Mesothelial cell of epicardium (in vitro differentiated cells): Measurements from ENCODE around the gene POLRMT. TPM values are rescaled to one million over a fixed set of nuclear protein-coding genes. Genes with fewer than 3 reads are reported as not detected.

ENCODE experiments used
- DNase-seq, 2 experiments: peaks; one replicate each; pipeline ENCODE4 v3.0.0; 2021; ENCODE audit warnings: low spot score in 2 of 2; ENCODE audit not compliant: unreplicated experiment in 2 of 2
- H3K27ac Mint-ChIP-seq: 2 replicates; pipeline ENCODE4 v1.8.0; 2021; ENCODE audit warnings: mixed read lengths
- H3K27me3 Mint-ChIP-seq: 2 replicates; pipeline ENCODE4 v1.8.0; 2021; ENCODE audit warnings: low read depth, mixed read lengths
- H3K36me3 Mint-ChIP-seq: 2 replicates; pipeline ENCODE4 v1.8.0; 2021; ENCODE audit warnings: mixed read lengths
- H3K4me1 Mint-ChIP-seq: 2 replicates; pipeline ENCODE4 v1.8.0; 2021; ENCODE audit warnings: mixed read lengths
- H3K4me3 Mint-ChIP-seq: 2 replicates; pipeline ENCODE4 v1.8.0; 2021; ENCODE audit warnings: mild to moderate bottlenecking, moderate library complexity, mixed read lengths
- H3K9me3 Mint-ChIP-seq: 2 replicates; pipeline ENCODE4 v1.8.0; 2021; ENCODE audit warnings: mixed read lengths
- total RNA-seq: library from RNA; stranded (reverse); gene quantifications from 3 replicates; pipeline ENCODE4 v1.2.1, GENCODE V29; 2021
- TF ChIP-seq, protein P1 (sequence below): fragments of 200-600 bp; sonication (generic); IDR thresholded peaks from one replicate; pipeline ENCODE4 v1.5.0; 2021; ENCODE audit warnings: antibody characterized with exemption; ENCODE audit not compliant: unreplicated experiment

POLRMT gene
- total RNA-seq, 1 donor from 2014 or later, result 56.4 TPM

DNA sequence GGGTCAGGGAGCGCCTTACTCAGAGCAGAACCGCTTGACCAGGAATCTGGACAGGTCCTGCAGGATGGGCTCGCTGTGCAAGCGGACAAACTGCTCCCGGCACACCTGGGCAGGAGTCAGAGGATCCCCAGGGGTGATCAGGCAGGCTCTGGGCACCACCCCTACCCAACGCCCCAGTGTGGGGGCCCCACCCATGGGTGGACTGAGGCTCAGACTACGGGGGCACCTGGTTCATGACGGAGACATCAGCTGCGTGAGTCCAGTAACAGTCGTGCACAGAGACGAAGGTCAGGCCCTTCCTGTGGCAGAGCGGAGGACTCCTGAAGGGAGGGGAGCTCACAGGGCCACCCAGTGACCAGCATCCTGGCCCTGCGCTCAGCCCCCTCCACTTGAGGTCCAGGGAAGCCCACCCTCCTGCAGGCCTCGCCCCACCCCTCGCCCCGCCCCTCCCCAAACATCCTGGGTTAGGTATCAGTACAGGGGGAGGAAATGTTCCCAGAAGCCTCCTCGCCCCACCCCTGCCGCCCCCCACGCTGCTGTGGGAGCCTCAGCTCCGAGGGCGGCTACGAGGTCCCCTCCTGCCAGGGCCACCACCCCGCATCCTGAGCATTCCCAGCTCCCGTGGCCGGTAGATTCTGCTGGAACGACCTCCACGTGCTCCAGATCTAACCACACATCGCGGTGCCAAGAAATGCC is 15.6 kb downstream of the POLRMT start:
- TF ChIP-seq, protein P1, sequence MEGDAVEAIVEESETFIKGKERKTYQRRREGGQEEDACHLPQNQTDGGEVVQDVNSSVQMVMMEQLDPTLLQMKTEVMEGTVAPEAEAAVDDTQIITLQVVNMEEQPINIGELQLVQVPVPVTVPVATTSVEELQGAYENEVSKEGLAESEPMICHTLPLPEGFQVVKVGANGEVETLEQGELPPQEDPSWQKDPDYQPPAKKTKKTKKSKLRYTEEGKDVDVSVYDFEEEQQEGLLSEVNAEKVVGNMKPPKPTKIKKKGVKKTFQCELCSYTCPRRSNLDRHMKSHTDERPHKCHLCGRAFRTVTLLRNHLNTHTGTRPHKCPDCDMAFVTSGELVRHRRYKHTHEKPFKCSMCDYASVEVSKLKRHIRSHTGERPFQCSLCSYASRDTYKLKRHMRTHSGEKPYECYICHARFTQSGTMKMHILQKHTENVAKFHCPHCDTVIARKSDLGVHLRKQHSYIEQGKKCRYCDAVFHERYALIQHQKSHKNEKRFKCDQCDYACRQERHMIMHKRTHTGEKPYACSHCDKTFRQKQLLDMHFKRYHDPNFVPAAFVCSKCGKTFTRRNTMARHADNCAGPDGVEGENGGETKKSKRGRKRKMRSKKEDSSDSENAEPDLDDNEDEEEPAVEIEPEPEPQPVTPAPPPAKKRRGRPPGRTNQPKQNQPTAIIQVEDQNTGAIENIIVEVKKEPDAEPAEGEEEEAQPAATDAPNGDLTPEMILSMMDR, result no peak
- peaks cover 32% of the 10 kb centered on the region for H3K36me3 Mint-ChIP-seq
- no peak overlapping the region for H3K4me3 Mint-ChIP-seq
- no peaks in the 10 kb centered on the region for H3K27me3 Mint-ChIP-seq
- no peak for DNase-seq
- H3K27ac Mint-ChIP-seq, result no peak overlapping the region
- H3K9me3 Mint-ChIP-seq, result no peaks in the 10 kb centered on the region
- no peaks in the 10 kb centered on the region for H3K4me1 Mint-ChIP-seq

DNA sequence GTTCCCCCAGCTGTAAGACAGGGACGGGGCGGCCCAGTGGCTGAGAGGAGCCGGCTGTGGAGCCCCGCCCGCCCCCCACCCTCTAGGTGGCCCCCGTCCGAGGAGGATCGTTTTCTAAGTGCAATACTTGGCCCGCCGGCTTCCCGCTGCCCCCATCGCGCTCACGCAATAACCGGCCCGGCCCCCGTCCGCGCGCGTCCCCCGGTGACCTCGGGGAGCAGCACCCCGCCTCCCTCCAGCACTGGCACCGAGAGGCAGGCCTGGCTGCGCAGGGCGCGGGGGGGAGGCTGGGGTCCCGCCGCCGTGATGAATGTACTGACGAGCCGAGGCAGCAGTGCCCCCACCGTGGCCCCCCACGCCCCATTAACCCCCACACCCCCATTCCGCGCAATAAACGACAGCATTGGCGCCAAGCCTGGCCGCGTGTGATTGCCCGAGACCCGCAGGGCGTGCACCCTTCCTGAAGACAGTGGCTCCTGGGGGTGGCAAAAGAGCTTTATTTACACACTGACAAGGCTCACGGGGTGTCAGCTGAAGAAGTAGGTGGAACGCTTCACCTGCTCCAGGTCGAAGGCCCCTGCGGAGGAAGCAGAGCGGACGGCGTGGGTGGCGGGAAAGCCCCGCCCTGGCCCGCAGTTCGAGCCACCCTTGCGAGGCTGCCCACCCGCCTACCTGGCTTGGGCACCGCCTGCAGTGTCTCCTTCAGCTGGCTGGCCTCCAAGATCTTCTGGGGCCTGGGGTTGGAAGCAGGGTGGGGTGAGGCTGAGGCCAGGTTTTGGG is 16.4 kb downstream of the POLRMT start:
- Mint-ChIP-seq H3K27me3 (no peaks in the 10 kb centered on the region), H3K36me3 (peaks cover 34% of the 10 kb centered on the region), H3K27ac (no peak overlapping the region), H3K4me3 (no peak overlapping the region), H3K9me3 (no peaks in the 10 kb centered on the region), H3K4me1 (no peaks in the 10 kb centered on the region)
- no peak for DNase-seq
- TF ChIP-seq, protein P1, result no peak

DNA sequence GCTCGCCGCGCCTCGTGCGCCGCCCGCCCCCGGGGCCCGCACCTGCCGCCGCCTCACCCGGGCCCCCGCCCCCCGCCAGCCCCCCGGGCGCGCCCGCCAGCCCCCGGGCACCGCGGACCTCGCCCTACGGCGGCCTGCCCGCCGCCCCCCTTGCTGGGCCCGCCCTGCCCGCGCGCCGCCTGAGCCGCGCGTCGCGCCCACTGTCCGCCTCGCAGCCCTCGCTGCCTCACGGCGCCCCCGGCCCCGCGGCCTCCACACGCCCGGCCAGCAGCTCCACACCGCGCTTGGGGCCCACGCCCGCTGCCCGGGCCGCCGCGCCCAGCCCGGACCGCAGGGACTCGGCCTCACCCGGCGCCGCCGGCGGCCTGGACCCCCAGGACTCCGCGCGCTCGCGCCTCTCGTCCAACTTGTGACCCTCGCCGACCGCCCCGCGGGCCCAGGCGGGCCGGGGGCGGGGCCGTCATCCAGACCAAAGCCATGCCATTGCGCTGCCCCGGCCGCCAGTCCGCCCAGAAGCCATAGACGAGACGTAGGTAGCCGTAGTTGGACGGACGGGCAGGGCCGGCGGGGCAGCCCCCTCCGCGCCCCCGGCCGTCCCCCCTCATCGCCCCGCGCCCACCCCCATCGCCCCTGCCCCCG is 17.2 kb downstream of the POLRMT start:
- TF ChIP-seq, protein P1, result no peak
- no peaks in the 10 kb centered on the region for H3K27me3 Mint-ChIP-seq
- no peaks in the 10 kb centered on the region for H3K9me3 Mint-ChIP-seq
- H3K4me1 Mint-ChIP-seq, result no peaks in the 10 kb centered on the region
- H3K4me3 Mint-ChIP-seq, result no peak overlapping the region
- DNase-seq, result no peak
- H3K27ac Mint-ChIP-seq, result no peak overlapping the region
- peaks cover 34% of the 10 kb centered on the region for H3K36me3 Mint-ChIP-seq

DNA sequence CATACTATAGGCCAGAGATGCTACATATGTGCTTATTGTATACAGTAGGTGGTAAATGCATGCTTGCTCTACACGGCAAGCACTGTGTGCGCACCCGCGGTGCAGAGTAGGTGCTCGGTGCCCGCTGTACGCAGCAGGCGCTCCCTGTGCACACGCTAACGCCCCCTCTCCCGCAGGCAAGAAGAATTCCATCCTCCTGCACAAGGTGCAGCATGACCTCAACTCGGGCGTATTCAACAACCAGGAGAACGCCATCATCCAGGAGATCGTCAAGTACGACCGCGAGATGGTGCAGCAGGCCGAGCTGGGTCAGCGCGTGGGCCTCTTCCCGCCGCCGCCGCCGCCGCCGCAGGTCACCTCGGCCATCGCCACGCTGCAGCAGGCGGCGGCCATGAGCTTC is 17.7 kb downstream of the POLRMT start:
- no peak for DNase-seq
- H3K4me3 Mint-ChIP-seq, result no peak overlapping the region
- no peaks in the 10 kb centered on the region for H3K9me3 Mint-ChIP-seq
- H3K27me3 Mint-ChIP-seq, result no peaks in the 10 kb centered on the region
- peaks cover 34% of the 10 kb centered on the region for H3K36me3 Mint-ChIP-seq
- H3K4me1 Mint-ChIP-seq, result peaks cover 4% of the 10 kb centered on the region
- TF ChIP-seq, protein P1, result no peak
- H3K27ac Mint-ChIP-seq, result no peak overlapping the region

DNA sequence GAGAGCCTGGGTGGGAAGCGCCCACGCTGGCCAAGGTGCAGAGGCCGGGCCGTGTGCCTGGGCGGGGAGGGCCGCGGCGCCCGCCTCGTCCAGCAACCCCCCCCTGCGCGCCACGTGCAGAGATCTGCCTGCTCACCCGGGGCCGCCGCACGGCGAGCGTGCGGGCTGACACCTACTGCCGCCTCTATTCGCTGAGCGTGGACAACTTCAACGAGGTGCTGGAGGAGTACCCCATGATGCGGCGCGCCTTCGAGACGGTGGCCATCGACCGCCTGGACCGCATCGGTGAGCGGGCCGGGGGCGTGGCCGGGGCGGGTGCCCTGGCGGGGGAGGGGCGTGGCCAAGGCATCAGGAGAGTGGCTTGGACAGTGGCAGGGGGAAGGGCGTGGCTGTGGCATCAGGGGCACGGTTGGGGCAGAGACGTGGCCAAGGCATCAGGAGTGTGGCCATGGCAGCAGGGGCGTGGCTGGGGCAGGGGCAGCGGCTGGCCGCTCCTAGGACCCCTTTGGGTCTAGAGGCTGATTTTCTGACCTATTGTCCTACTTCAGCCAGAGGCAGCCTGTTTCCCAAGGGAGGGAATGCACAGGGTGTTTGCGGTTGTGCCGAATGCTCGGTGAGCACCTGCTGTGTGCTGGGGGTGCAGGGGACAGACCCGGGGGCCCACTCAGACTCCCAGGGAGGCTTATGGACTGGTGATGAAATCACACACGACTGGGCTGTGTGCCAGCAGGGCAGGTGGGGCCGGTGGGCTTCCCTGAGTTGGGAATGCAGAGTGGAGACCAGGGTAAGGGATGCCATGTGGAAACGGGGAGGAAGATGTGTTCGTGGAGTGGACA is 19.4 kb downstream of the POLRMT start:
- H3K36me3 Mint-ChIP-seq, result peaks cover 28% of the 10 kb centered on the region
- H3K9me3 Mint-ChIP-seq, result no peaks in the 10 kb centered on the region
- no peak overlapping the region for H3K27ac Mint-ChIP-seq

More for the DNA sequence above, 19.4 kb downstream of the POLRMT start:
- no peaks in the 10 kb centered on the region for H3K27me3 Mint-ChIP-seq
- peaks cover 4% of the 10 kb centered on the region for H3K4me1 Mint-ChIP-seq
- no peak overlapping the region for H3K4me3 Mint-ChIP-seq
- TF ChIP-seq, protein P1, result no peak
- DNase-seq, result no peak
